HG02970 (cell line): ENCODE results near the gene CCHCR1.
A peak's percentile ranks its signal among the peaks of the same experiment; 100 is the strongest.
"Not testable (repeated sequence)": the region's sequence is repeated elsewhere in the genome, so short reads cannot be mapped to it uniquely, and the experiment has no call there.

Source experiments
- ATAC-seq: cut with Tn5 transposase; IDR thresholded peaks from one replicate; pipeline ENCODE4 v1.9.1; 2021; ENCODE audit warnings: mild to moderate bottlenecking, moderate library complexity, moderate number of reproducible peaks; ENCODE audit not compliant: unreplicated experiment, low FRiP score

Gene CCHCR1, protein sequence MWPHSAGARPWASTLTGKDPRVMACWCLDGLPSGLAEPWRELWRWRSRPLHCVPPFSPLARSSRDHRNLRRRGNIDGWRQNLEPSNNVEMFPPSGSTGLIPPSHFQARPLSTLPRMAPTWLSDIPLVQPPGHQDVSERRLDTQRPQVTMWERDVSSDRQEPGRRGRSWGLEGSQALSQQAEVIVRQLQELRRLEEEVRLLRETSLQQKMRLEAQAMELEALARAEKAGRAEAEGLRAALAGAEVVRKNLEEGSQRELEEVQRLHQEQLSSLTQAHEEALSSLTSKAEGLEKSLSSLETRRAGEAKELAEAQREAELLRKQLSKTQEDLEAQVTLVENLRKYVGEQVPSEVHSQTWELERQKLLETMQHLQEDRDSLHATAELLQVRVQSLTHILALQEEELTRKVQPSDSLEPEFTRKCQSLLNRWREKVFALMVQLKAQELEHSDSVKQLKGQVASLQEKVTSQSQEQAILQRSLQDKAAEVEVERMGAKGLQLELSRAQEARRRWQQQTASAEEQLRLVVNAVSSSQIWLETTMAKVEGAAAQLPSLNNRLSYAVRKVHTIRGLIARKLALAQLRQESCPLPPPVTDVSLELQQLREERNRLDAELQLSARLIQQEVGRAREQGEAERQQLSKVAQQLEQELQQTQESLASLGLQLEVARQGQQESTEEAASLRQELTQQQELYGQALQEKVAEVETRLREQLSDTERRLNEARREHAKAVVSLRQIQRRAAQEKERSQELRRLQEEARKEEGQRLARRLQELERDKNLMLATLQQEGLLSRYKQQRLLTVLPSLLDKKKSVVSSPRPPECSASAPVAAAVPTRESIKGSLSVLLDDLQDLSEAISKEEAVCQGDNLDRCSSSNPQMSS

DNA sequence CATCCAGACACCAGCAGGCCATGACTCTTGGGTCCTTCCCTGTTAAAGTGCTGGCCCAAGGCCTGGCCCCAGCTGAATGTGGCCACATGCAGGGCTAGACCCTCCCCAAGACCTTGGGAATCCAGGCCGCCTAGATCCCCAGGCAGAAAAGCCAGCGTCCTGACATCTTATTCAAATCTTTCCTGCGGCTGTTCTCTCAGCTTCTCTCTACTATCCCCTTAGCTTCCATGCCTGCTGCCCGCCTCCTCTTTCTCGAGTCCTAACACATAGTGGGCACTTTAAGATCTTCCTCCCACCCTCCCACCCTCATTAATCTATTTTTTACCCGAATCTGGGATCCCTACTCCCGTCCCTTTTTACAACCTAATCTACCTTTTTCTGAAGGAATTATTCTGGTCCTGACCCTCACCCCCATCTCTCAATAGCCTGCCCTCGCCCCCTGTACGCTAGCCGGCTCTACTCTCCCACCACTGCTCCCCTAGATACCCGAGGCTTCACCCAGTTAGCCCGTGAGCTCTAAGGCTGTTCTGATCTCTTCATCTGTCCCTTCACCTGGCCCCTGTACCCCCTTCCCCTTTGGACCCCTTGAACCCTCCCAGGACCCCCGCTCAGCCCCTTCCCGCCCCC is at the start of gene CCHCR1:
Gene CCHCR1, minus strand, starts transcription at position 290 of the 627 bp plus-strand sequence. Its CDS starts 202 bp downstream, at position 88.
- ATAC-seq = no peak

- ATAC-seq = no peak
Observed at GRCh38 chr6:31205638-31206037, 48.0 kb upstream of the CCHCR1 start.

- no peak for ATAC-seq
Observed at GRCh38 chr6:31204751-31205145, 47.1 kb upstream of the CCHCR1 start.

GRCh38 chr6:31203345-31203979 is 45.9 kb upstream of the CCHCR1 start:
- peak; percentile 62 for ATAC-seq

- ATAC-seq = no peak
Observed at GRCh38 chr6:31202259-31203166, 44.9 kb upstream of the CCHCR1 start.

DNA sequence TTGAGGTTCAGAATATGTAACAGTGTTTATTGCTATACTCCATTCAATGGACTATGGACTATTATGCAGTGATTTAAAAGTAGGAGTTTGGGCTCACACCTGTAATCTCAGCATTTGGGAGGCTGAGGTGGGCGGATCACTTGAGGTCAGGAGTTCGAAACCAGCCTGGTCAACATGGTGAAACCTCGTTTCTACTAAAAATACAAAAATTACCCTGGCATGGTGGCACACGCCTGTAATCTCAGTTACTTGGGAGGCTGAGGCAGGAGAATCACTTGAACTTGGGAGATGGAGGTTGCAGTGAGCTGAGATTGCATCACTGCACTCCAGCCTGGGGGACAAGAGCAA is 41.5 kb upstream of the CCHCR1 start:
- not testable (repeated sequence) for ATAC-seq

GRCh38 chr6:31197559-31198305 is 40.1 kb upstream of the CCHCR1 start:
- ATAC-seq = peak; percentile 64

GRCh38 chr6:31196251-31197022 is 38.8 kb upstream of the CCHCR1 start:
- ATAC-seq = not testable (repeated sequence)

DNA sequence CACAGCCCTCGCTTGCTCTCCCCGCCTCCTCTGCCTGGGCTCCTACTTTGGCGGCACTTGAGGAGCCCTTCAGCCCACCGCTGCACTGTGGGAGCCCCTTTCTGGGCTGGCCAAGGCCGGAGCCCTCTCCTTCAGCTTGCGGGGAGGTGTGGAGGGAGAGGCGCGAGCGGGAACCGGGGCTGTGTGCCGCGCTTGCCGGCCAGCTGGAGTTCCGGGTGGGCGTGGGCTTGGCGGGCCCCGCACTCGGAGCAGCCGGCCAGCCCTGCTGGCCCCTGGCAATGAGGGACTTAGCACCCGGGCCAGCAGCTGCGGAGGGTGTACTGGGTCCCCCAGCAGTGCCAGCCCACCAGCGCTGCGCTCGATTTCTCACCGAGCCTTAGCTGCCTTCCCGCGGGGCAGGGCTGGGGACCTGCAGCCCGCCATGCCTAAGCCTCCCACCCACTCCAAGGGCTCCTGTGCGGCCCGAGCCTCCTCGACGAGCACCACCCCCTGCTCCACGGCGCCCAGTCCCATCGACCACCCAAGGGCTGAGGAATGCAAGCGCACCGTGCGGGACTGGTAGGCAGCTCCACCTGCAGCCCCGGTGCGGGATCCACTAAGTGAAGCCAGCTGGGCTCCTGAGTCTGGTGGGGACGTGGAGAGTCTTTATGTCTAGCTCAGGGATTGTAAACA is 37.8 kb upstream of the CCHCR1 start:
- not testable (repeated sequence) for ATAC-seq

- no peak for ATAC-seq
Observed at GRCh38 chr6:31194061-31194834, 36.6 kb upstream of the CCHCR1 start.

DNA sequence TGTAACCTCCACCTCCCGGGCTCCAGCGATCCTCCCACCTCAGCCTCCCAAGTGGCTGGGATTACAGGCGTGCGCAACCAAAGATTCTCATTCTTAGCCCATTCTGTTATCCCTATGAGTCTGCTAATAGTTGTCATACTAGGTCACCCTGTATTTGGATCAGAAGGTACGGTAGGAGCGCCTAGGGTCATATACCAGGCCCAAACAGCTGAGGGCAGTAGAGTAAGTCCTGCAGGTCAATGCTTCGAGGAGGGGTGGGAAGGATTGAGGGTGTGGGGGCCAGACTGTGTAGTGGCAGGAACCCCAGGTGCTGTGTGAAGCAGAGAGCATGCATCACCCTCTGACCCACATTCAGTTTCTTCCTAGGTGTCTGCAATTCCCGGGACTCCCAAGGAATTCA is 35.6 kb upstream of the CCHCR1 start:
- no peak for ATAC-seq

GRCh38 chr6:31192431-31193105 is 35.0 kb upstream of the CCHCR1 start:
- ATAC-seq = not testable (repeated sequence)

- ATAC-seq = peak; percentile 63
Observed at GRCh38 chr6:31190488-31190887, 32.9 kb upstream of the CCHCR1 start.

DNA sequence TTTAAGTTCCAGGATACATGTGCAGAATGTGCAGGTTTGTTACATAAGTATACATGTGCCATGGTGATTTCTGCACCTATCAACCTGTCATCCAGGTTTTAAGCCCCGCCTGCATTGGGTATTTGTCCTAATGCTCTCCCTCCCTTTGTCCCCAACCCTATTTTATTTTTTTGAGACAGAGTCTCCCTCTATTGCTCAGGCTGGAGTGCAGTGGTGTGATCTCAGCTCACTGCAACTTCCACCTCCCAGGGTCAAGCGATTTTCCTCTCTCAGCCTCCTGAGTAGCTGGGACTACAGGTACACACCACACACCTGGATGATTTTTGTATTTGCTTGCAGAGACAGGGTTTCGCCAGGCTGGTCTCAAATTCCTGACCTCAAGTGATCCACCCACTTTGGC is 31.6 kb upstream of the CCHCR1 start:
- ATAC-seq = not testable (repeated sequence)

DNA sequence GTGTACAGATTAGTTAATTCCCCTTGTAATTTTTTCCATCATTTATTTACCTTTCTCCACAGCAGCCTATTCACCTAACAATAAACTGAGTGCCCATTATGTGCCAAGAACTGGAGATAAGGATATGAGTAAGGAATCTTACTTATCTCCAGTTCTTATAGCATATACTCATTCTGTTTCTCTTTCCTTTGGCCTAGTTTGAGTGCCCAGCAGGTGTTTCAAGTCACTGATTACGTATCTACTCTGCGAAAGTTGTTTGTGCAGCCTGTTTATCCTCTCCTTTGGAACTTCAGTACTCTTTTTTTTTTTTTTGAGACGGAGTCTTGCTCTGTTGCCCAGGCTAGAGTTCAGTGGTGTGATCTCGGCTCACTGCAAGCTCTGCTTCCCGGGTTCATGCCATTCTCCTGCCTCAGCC is 30.2 kb upstream of the CCHCR1 start:
- ATAC-seq = no peak

DNA sequence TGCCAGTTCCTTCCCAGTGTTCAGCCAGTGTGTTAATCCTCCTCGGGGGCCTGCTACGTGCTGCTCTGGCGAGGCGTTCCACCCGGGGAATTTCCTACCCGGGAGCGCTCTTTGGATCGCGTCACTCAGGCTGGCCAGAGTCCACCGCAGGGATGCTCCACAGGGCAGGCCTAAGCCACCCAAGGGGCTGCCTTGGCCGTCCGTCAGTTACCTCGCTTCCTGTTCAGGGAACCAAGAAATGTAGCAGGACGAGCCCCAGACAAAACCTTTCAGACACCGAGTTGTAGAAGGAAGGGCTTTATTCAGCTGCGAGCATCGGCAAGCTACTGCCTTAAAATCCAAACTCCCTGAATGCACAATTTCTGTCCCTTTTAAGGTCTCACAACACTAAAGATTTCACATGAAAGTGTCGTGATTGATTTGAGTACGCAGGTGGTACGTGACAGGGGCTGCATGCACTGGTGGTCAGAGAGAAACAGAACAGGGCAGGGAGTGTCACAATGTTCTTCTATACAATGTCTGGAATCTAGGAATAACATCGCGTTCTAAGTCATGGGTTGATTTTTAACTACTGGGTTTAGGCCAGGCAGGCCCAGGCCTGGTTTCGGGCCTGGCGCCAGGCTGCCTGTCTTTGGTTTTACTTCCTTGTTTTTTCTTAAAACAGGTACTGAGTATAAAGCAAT is 28.6 kb upstream of the CCHCR1 start:
- no peak for ATAC-seq
